IPS DF 6.9 (cell line): ENCODE data around the gene DISC1.
A peak's percentile ranks its signal among the peaks of the same experiment; 100 is the strongest.

Experiments
- DNase-seq: peaks from one replicate; pipeline ENCODE4 v3.0.0-alpha.2; 2013; ENCODE audit warnings: low read depth, low spot score
- H3K27ac ChIP-seq: one replicate; pipeline ENCODE4 v1.5.1; 2013; ENCODE audit warnings: low read length, control low read depth
- H3K27me3 ChIP-seq: 2 replicates; pipeline ENCODE4 v1.6.1; 2013; ENCODE audit warnings: mild to moderate bottlenecking, low read length; ENCODE audit not compliant: control insufficient read depth, insufficient read depth
- H3K36me3 ChIP-seq: 2 replicates; pipeline ENCODE4 v1.6.1; 2013; ENCODE audit warnings: low read length; ENCODE audit not compliant: control insufficient read depth, insufficient read depth
- H3K4me1 ChIP-seq: 2 replicates; pipeline ENCODE4 v1.6.1; 2013; ENCODE audit warnings: low read length; ENCODE audit not compliant: control insufficient read depth, insufficient read depth
- H3K4me3 ChIP-seq: 2 replicates; pipeline ENCODE4 v1.5.1; 2013; ENCODE audit warnings: mild to moderate bottlenecking, low read length
- H3K9me3 ChIP-seq: 2 replicates; pipeline ENCODE4 v1.6.1; 2013; ENCODE audit warnings: low read length, inconsistent platforms; ENCODE audit not compliant: control insufficient read depth, insufficient read depth
- WGBS: extraction: QIAGEN DNeasy Blood & Tissue Kit; methylation state at CpG from one replicate; pipeline ENCODE4 v1.1.7; 2013; ENCODE audit warnings: mixed read lengths, missing lambda C conversion rate; ENCODE audit not compliant: insufficient read length, insufficient coverage; 5-methylcytosine and 5-hydroxymethylcytosine counted together

Gene DISC1

DNA sequence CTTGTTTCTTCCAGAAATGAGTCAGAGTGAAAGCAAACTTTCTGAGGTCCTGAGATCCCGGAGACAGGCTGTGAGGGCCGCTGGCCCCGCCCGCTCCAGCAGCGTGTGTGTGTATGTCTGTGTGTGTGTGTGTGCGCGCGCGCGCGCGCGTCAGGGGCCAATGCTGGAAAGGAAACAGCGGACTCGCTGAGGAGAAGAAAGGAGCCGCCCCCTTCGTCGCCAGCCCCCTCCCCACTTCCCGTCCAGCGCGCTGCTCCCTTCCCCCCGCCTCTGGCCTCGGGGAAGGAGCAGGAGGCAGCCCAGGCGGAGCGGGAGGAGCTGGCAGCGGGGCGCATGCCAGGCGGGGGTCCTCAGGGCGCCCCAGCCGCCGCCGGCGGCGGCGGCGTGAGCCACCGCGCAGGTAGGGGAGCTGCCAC is at the start of gene DISC1:
TSS of gene DISC1 (plus strand) at position 256 of the 416 bp plus-strand sequence. CDS start at position 334, 78 bp downstream.
- Histone ChIP-seq H3K27me3 (no peaks in the 10 kb centered on the region), H3K4me3 (peak within 1 kb of the TSS; percentile 61; the same call in 1 of the 2 replicates), H3K36me3 (no peaks in the 10 kb centered on the region), H3K27ac (no peak within 1 kb of the TSS), H3K9me3 (no peaks in the 10 kb centered on the region), H3K4me1 (peaks cover 3% of the 10 kb centered on the region; the same call in 1 of the 2 replicates)
- no CpG with 5 or more reads among the region's 38 CpGs for WGBS
- DNase-seq, result peak; percentile 58

- no peak for DNase-seq
- Histone ChIP-seq H3K27me3 (no peaks in the 10 kb centered on the region), H3K27ac (no peak overlapping the region), H3K4me1 (no peaks in the 10 kb centered on the region), H3K36me3 (no peaks in the 10 kb centered on the region), H3K9me3 (no peaks in the 10 kb centered on the region), H3K4me3 (no peak overlapping the region)
- no CpG with 5 or more reads among the region's 11 CpGs for WGBS
Observed at GRCh38 chr1:231576804-231577718, 49.5 kb upstream of the DISC1 start.

GRCh38 chr1:231580874-231581273 is 45.7 kb upstream of the DISC1 start:
- no peaks in the 10 kb centered on the region for H3K4me1 ChIP-seq
- H3K27ac ChIP-seq, result no peak overlapping the region
- WGBS, result no CpG with 5 or more reads among the region's 1 CpG
- H3K4me3 ChIP-seq, result no peak overlapping the region
- no peaks in the 10 kb centered on the region for H3K36me3 ChIP-seq
- no peaks in the 10 kb centered on the region for H3K27me3 ChIP-seq
- H3K9me3 ChIP-seq, result no peaks in the 10 kb centered on the region
- DNase-seq, result no peak

GRCh38 chr1:231581859-231582258 is 44.7 kb upstream of the DISC1 start:
- DNase-seq, result no peak
- no CpG with 5 or more reads among the region's 2 CpGs for WGBS
- Histone ChIP-seq H3K27ac (no peak overlapping the region), H3K9me3 (no peaks in the 10 kb centered on the region), H3K4me3 (no peak overlapping the region), H3K4me1 (no peaks in the 10 kb centered on the region), H3K36me3 (no peaks in the 10 kb centered on the region), H3K27me3 (no peaks in the 10 kb centered on the region)

- WGBS, result no CpG with 5 or more reads among the region's 6 CpGs
- Histone ChIP-seq H3K36me3 (no peaks in the 10 kb centered on the region), H3K4me1 (no peaks in the 10 kb centered on the region), H3K4me3 (no peak overlapping the region), H3K27ac (no peak overlapping the region), H3K27me3 (no peaks in the 10 kb centered on the region), H3K9me3 (no peaks in the 10 kb centered on the region)
- DNase-seq, result no peak
Observed at GRCh38 chr1:231583376-231583775, 43.2 kb upstream of the DISC1 start.

DNA sequence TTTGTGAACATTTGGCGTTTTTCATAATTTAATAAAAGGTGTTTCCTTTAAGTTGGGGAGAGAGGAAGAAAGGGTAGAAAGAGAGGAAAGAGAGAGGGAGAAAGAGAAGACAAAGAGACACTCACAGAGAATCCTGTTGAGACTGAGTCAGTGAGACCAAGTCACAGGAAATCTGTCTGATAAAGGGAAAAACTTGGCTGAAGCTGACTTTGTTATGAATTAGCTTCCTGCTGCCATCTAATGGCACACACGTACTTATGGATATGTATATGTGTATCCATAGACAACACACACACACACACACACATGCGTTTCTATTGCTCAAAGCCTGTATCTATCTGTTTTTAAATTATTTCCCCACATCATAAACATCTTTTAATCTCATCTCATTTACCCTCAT is 42.5 kb upstream of the DISC1 start:
- WGBS, result 100% methylated on average over 2 of the region's 3 CpGs
- Histone ChIP-seq H3K27me3 (no peaks in the 10 kb centered on the region), H3K27ac (no peak overlapping the region), H3K4me1 (no peaks in the 10 kb centered on the region), H3K9me3 (no peaks in the 10 kb centered on the region), H3K36me3 (no peaks in the 10 kb centered on the region), H3K4me3 (no peak overlapping the region)
- DNase-seq, result no peak

GRCh38 chr1:231584921-231585320 is 41.7 kb upstream of the DISC1 start:
- no peak overlapping the region for H3K4me3 ChIP-seq
- H3K36me3 ChIP-seq, result no peaks in the 10 kb centered on the region
- H3K27me3 ChIP-seq, result no peaks in the 10 kb centered on the region
- no peaks in the 10 kb centered on the region for H3K9me3 ChIP-seq
- no peak overlapping the region for H3K27ac ChIP-seq
- no CpG with 5 or more reads among the region's 5 CpGs for WGBS
- no peak for DNase-seq
- no peaks in the 10 kb centered on the region for H3K4me1 ChIP-seq

DNA sequence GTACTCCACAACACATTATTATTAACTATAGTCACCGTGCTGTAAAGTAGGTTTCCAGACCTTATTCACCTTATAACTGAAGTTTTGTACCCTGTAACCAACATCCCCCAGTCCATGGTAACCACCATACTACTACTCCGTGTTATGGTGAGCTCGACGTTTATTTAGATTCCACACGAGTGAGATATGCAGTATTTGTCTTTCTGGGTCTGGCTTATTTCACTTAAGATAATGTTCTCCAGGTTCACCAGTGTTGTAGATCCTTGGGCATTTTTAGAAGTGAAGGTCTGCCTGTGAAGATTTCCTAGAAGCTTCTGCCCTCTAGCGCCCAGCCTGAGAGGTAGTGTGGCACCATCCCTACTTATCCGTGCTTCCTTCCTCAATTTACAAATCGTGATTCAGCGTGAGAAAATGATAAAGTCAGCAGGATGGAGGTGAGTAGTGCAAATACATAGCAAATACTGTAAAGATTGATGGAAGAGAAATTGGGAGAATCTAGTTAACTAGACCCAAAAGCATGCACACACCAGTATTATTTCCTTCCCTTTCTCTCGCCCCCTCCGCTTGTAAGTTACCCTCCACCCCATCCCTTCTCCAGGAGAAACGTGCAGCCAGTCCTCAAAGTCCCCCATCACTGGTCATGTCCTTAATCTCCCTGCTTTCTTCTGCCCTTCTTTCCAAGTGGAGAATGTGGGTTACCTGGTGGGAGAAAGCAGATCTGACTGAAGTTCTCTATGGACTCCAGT is 36.0 kb upstream of the DISC1 start:
- H3K9me3 ChIP-seq, result no peaks in the 10 kb centered on the region
- no peaks in the 10 kb centered on the region for H3K27me3 ChIP-seq
- H3K4me3 ChIP-seq, result no peak overlapping the region
- H3K4me1 ChIP-seq, result no peaks in the 10 kb centered on the region
- H3K36me3 ChIP-seq, result no peaks in the 10 kb centered on the region
- no CpG with 5 or more reads among the region's 12 CpGs for WGBS
- DNase-seq, result peak; percentile 48
- H3K27ac ChIP-seq, result no peak overlapping the region

- no peaks in the 10 kb centered on the region for H3K27me3 ChIP-seq
- no peak overlapping the region for H3K27ac ChIP-seq
- DNase-seq, result no peak
- no peak overlapping the region for H3K4me3 ChIP-seq
- H3K36me3 ChIP-seq, result no peaks in the 10 kb centered on the region
- H3K9me3 ChIP-seq, result no peaks in the 10 kb centered on the region
- WGBS, result no CpG with 5 or more reads among the region's 11 CpGs
- H3K4me1 ChIP-seq, result no peaks in the 10 kb centered on the region
Observed at GRCh38 chr1:231591466-231591865, 35.1 kb upstream of the DISC1 start.

DNA sequence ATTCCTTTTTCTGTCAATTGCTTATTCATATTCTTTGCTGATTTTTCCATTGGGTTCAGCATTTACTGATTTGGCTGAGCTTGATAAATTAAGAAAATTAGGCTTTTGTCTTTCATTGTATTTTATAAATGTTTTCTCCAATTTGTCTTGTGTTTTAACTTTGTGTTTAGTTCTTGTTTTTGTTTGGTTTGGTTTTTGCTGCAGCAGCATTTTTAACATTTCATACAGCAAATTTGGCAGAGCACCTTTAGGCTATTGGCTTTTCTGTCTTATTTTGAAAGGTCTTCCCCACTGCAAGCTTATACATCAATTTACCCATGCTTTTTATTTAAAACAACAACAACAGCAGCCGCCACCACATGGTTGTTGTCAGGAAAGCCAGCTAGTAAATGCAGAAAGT is 33.8 kb upstream of the DISC1 start:
- Histone ChIP-seq H3K36me3 (no peaks in the 10 kb centered on the region), H3K27me3 (no peaks in the 10 kb centered on the region), H3K27ac (no peak overlapping the region), H3K4me1 (no peaks in the 10 kb centered on the region), H3K4me3 (no peak overlapping the region), H3K9me3 (no peaks in the 10 kb centered on the region)
- no peak for DNase-seq
- no CpG with 5 or more reads among the region's 1 CpG for whole genome bisulfite sequencing
